IMR-90 (cell line): Measurements from ENCODE around the gene DNAJB8. TPM values are rescaled to one million over a fixed set of nuclear protein-coding genes. Genes with fewer than 3 reads are reported as not detected.

Experiments used
- ATAC-seq: fragments of 200-7000 bp; cut with Tn5 transposase; 2 replicates; pipeline ENCODE4 v1.9.1; 2020; ENCODE audit warnings: low read depth, mild to moderate bottlenecking, moderate library complexity
- BruUV-seq: library from RNA; stranded (reverse); fragments of 400-500 nt; replicated peaks from 2 replicates; lab custom pipeline; 2021; lab: Mats Ljungman, UMichigan
- CTCF ChIA-PET: fragments of 300-600 bp; formaldehyde crosslinking; extraction: SDS; loops from one replicate; lab custom pipeline; 2021; ENCODE audit warnings: antibody characterized with exemption; lab: Yijun Ruan, JAX
- POLR2A ChIA-PET: fragments of 300-600 bp; sonication (Branson Sonifier 250); formaldehyde crosslinking; loops from one replicate; lab custom pipeline; 2022; ENCODE audit warnings: antibody characterized with exemption; ENCODE audit not compliant: unreplicated experiment; lab: Charles Lee
- DNase-seq: peaks from one replicate; pipeline ENCODE4 v3.0.0; 2013
- H2AFZ ChIP-seq: replicated peaks from 2 replicates; pipeline ENCODE3; 2013; ENCODE audit warnings: low read length, mild to moderate bottlenecking; ENCODE audit not compliant: poor library complexity
- H2AK5ac ChIP-seq: 2 replicates; pipeline ENCODE4 v1.6.1; 2013; ENCODE audit warnings: low read depth, low read length, inconsistent platforms
- H2AK9ac ChIP-seq: replicated peaks from 2 replicates; pipeline ENCODE3; 2013; ENCODE audit warnings: mild to moderate bottlenecking, low read depth, low read length, moderate library complexity; ENCODE audit not compliant: poor library complexity
- H2BK120ac ChIP-seq: 2 replicates; pipeline ENCODE4 v1.6.1; 2013; ENCODE audit warnings: low read depth, low read length, inconsistent platforms
- H2BK15ac ChIP-seq: 3 replicates; pipeline ENCODE4 v1.6.1; 2013; ENCODE audit warnings: low read depth, low read length, inconsistent platforms
- H2BK20ac ChIP-seq: 2 replicates; pipeline ENCODE4 v1.6.1; 2013; ENCODE audit warnings: low read depth, mild to moderate bottlenecking, inconsistent platforms, low read length, moderate library complexity
- H2BK5ac ChIP-seq: 2 replicates; pipeline ENCODE4 v1.6.1; 2013; ENCODE audit warnings: mild to moderate bottlenecking, low read depth, low read length, inconsistent platforms; ENCODE audit not compliant: poor library complexity, severe bottlenecking
- H3K14ac ChIP-seq: replicated peaks from 2 replicates; pipeline ENCODE4 v1.6.1; 2013; ENCODE audit warnings: low read depth, low read length, inconsistent platforms
- H3K18ac ChIP-seq: 2 replicates; pipeline ENCODE4 v1.6.1; 2013; ENCODE audit warnings: low read depth, low read length, control low read depth
- H3K23ac ChIP-seq: 2 replicates; pipeline ENCODE4 v1.6.1; 2013; ENCODE audit warnings: low read depth, low read length, inconsistent platforms
- H3K27ac ChIP-seq: 2 replicates; pipeline ENCODE4 v1.5.1; 2013; ENCODE audit warnings: mild to moderate bottlenecking, control low read depth, low read length; ENCODE audit not compliant: insufficient read depth
- H3K27me3 ChIP-seq: 2 replicates; pipeline ENCODE4 v1.6.1; 2013; ENCODE audit warnings: low read length; ENCODE audit not compliant: control insufficient read depth, insufficient read depth
- H3K36me3 ChIP-seq: 2 replicates; pipeline ENCODE4 v1.6.1; 2013; ENCODE audit warnings: low read length, mixed read lengths; ENCODE audit not compliant: control insufficient read depth, insufficient read depth
- H3K4ac ChIP-seq: 2 replicates; pipeline ENCODE4 v1.6.1; 2013; ENCODE audit warnings: low read depth, low read length, inconsistent platforms
- H3K4me1 ChIP-seq: 2 replicates; pipeline ENCODE4 v1.6.1; 2013; ENCODE audit warnings: low read length, mixed read lengths; ENCODE audit not compliant: control insufficient read depth, insufficient read depth
- H3K4me2 ChIP-seq: 2 replicates; pipeline ENCODE4 v1.6.1; 2013; ENCODE audit warnings: low read depth, mild to moderate bottlenecking, control low read depth, low read length, moderate library complexity
- H3K4me3 ChIP-seq: 2 replicates; pipeline ENCODE4 v1.5.1; 2013; ENCODE audit warnings: low read depth, mild to moderate bottlenecking, control low read depth, low read length, moderate library complexity; ENCODE audit not compliant: insufficient read depth
- H3K56ac ChIP-seq: 2 replicates; pipeline ENCODE4 v1.6.1; 2013; ENCODE audit warnings: low read length, inconsistent platforms; ENCODE audit not compliant: insufficient read depth; ENCODE audit errors: extremely low read depth
- H3K79me1 ChIP-seq, 2 experiments: 2 replicates each; pipeline ENCODE4 v1.6.1; 2013; ENCODE audit warnings: low read length in 2 of 2, inconsistent platforms in 1 of 2, low read depth in 1 of 2
- H3K9ac ChIP-seq: 2 replicates; pipeline ENCODE4 v1.6.1; 2013; ENCODE audit warnings: low read depth, low read length, control low read depth
- H3K9me1 ChIP-seq: 2 replicates; pipeline ENCODE4 v1.6.1; 2013; ENCODE audit warnings: low read length, inconsistent platforms; ENCODE audit not compliant: insufficient read depth
- H3K9me3 ChIP-seq: 2 replicates; pipeline ENCODE4 v1.6.1; 2013; ENCODE audit warnings: low read length; ENCODE audit not compliant: control insufficient read depth, insufficient read depth
- H4K20me1 ChIP-seq: 2 replicates; pipeline ENCODE4 v1.6.1; 2013; ENCODE audit warnings: low read length, inconsistent platforms; ENCODE audit not compliant: insufficient read depth
- H4K5ac ChIP-seq: 2 replicates; pipeline ENCODE4 v1.6.1; 2013; ENCODE audit warnings: mild to moderate bottlenecking, low read depth, low read length, control low read depth
- H4K8ac ChIP-seq, 2 experiments: 2 replicates each; pipeline ENCODE4 v1.6.1; 2013; ENCODE audit warnings: low read depth in 2 of 2, low read length in 2 of 2, control low read depth in 1 of 2, inconsistent platforms in 1 of 2
- H4K91ac ChIP-seq: 2 replicates; pipeline ENCODE4 v1.6.1; 2013; ENCODE audit warnings: low read depth, low read length, inconsistent platforms; ENCODE audit not compliant: insufficient read depth
- RAD21 ChIP-seq: IDR thresholded peaks from 2 replicates; pipeline ENCODE4 v1.6.1; 2012; ENCODE audit warnings: low read length, improper control_type of control experiment
- RFX5 ChIP-seq: IDR thresholded peaks from 2 replicates; pipeline ENCODE4 v1.8.0; 2012; ENCODE audit warnings: low read depth, mild to moderate bottlenecking, low read length, moderate library complexity
- WGBS, 2 experiments: methylation state at CpG; one replicate each; pipeline versions ENCODE4 v1.1.5 to v1.1.7; 2013; ENCODE audit warnings: missing lambda C conversion rate in 2 of 2; ENCODE audit not compliant: insufficient read length in 1 of 2; ENCODE audit errors: extremely low coverage in 2 of 2; 5-methylcytosine and 5-hydroxymethylcytosine counted together
- dilution Hi-C: fragments of 300-500 bp; cut with HindIII; formaldehyde crosslinking; loops from one replicate; pipeline ENCODE4 v1.14.3; 2018; ENCODE audit warnings: low sequenced_read_pairs; ENCODE audit not compliant: unreplicated experiment
- in situ Hi-C: fragments of 300-500 bp; cut with MboI; formaldehyde crosslinking; loops from 3 replicates; pipeline ENCODE4 v1.14.3; 2019; ENCODE audit warnings: low sequenced_read_pairs, inconsistent platforms, mixed read lengths
- intact Hi-C: fragments of 100-400 bp; cut with micrococcal nuclease; formaldehyde crosslinking; loops from 2 replicates; pipeline ENCODE4 v1.10.0; 2022
- polyA plus RNA-seq, 3 experiments: library from polyadenylated mRNA; depleted of rRNA; stranded (reverse); fragments of >200 nt; gene quantifications; 2 replicates each; pipeline ENCODE4 v1.2.3, GENCODE V29; 2012; ENCODE audit warnings: low replicate concordance in 1 of 3
- total RNA-seq: library from RNA; depleted of rRNA; stranded (reverse); fragments of >200 nt; gene quantifications from 2 replicates; pipeline ENCODE4 v1.2.3, GENCODE V29; 2012
- TF ChIP-seq, protein P1 (sequence below): conservative IDR thresholded peaks from 2 replicates; pipeline ENCODE4 v1.5.1; 2012; ENCODE audit warnings: mild to moderate bottlenecking, low read depth, low read length, improper control_type of control experiment

The DNAJB8 gene
- total and polyA plus RNA-seq, 2 of the 4 experiments (the other 2 are of a cell fraction) = not detected

DNA sequence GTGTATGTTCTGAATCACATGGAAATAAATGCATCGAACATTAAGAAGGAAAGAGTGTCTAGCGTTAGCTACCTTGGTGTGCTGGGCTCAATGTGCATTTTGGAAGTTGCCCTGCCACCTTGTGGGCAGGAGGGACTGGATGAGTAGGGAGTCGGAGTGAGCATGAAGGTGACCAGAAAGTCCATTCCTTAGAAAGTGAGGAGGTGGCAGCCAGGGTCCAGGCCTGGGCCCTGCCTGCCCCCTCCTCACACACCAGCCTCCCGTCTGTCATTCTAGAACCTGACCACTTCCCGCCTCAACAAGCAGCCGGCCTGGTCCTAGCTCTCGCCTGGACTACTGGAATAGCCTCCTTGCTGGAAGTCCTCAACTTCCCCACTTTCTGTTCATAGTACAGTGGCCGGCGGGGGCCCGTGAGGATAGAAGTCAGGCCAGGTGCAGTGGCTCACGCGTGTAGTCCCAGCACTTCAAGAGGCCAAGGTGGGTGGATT, 36.5 kb upstream of the DNAJB8 start:
- H3K23ac ChIP-seq = no peak overlapping the region
- H2BK15ac ChIP-seq = no peak overlapping the region
- BruUV-seq = no TSS peak
- 0 out of 4 replicates have a peak, but pooled peaks cover 0 to 3% of the 10 kb centered on the region in 2 experiments for H3K79me1 ChIP-seq
- H3K9me1 ChIP-seq = no peaks in the 10 kb centered on the region
- peaks cover 3% of the 10 kb centered on the region; the same call in 1 of the 2 replicates for H3K27me3 ChIP-seq
- intact Hi-C loops (loop anchor here (5.0 kb wide), 1 partner anchor 79 kb away; no protein-coding TSS in a partner anchor), in situ Hi-C loops (loop anchor here (5.0 kb wide), 1 partner anchor 71 kb away; no protein-coding TSS in a partner anchor), dilution Hi-C loops (no loop called here)
- H3K27ac ChIP-seq = no peak overlapping the region
- H4K20me1 ChIP-seq = no peaks in the 10 kb centered on the region
- H3K14ac ChIP-seq = no peak overlapping the region
- H3K9me3 ChIP-seq = peaks cover 2% of the 10 kb centered on the region; the same call in 1 of the 2 replicates
- ChIA-PET POLR2A (no interaction called here), CTCF (interaction anchor here (0.5 kb wide), 1 partner anchor 10 kb away, joined by 4 read pairs; no protein-coding TSS in a partner anchor)
- H2BK20ac ChIP-seq = no peak overlapping the region
- no peak overlapping the region for H4K8ac ChIP-seq
- H2BK120ac ChIP-seq = no peak overlapping the region
- H2AFZ ChIP-seq = no peak overlapping the region
- H4K5ac ChIP-seq = no peak overlapping the region
- H2BK5ac ChIP-seq = no peak overlapping the region
- H2AK9ac ChIP-seq = no peak overlapping the region
- ATAC-seq (no peak), DNase-seq (no peak)
- no peak overlapping the region for H3K9ac ChIP-seq
- no peak overlapping the region for H3K4me3 ChIP-seq
- no peak overlapping the region for H3K4ac ChIP-seq
- H4K91ac ChIP-seq = no peak overlapping the region
- no peak overlapping the region for H3K56ac ChIP-seq
- 20% methylated on average over 1 of the region's 12 CpGs; no CpG with 5 or more reads in 1 of the 2 experiments for WGBS, 2 experiments
- no peaks in the 10 kb centered on the region for H3K36me3 ChIP-seq
- H3K4me2 ChIP-seq = no peak overlapping the region
- no peak for TF ChIP-seq RFX5
- TF ChIP-seq, protein P1, sequence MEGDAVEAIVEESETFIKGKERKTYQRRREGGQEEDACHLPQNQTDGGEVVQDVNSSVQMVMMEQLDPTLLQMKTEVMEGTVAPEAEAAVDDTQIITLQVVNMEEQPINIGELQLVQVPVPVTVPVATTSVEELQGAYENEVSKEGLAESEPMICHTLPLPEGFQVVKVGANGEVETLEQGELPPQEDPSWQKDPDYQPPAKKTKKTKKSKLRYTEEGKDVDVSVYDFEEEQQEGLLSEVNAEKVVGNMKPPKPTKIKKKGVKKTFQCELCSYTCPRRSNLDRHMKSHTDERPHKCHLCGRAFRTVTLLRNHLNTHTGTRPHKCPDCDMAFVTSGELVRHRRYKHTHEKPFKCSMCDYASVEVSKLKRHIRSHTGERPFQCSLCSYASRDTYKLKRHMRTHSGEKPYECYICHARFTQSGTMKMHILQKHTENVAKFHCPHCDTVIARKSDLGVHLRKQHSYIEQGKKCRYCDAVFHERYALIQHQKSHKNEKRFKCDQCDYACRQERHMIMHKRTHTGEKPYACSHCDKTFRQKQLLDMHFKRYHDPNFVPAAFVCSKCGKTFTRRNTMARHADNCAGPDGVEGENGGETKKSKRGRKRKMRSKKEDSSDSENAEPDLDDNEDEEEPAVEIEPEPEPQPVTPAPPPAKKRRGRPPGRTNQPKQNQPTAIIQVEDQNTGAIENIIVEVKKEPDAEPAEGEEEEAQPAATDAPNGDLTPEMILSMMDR = 0 out of 2 replicates have a peak, but pooled peaks have one; percentile 16
- peak; percentile 7; the same call in 1 of the 2 replicates for TF ChIP-seq RAD21
- no peak overlapping the region for H3K18ac ChIP-seq
- H3K4me1 ChIP-seq = no peaks in the 10 kb centered on the region
- no peak overlapping the region for H2AK5ac ChIP-seq
